ENCODE data around the gene MPZL3.

DNA sequence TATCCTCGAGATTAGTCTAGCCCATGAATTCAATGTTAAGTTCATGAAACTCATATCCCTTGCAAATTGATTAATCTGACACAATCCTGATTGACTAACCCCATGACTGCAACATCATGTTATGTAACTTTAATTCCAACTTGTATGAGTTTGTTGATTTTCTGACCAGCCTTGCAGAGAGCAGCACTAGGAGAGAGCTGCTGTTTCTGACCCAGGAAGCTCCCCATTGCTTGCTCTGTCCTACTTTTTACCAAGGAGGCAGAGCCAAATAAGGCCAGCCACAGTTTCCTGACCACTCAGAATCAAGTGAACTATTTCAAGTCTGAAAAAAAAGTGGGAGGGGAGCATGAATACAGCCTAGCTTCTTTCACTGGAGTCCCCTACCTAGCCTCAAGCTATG, 13.2 kb downstream of the MPZL3 start:
- no peak for TF ChIP-seq POLR2A (IDR thresholded peaks at IDR 0.05; ENCODE audit: low read depth, low read length)
- no peak for TF ChIP-seq POLR2AphosphoS5 (IDR thresholded peaks at IDR 0.05; ENCODE audit: low read depth, low read length)

All from GM12892 (cell line).